Measurements from ENCODE around the gene TEX14.
A peak's percentile ranks its signal among the peaks of the same experiment; 100 is the strongest.

The TEX14 gene

DNA sequence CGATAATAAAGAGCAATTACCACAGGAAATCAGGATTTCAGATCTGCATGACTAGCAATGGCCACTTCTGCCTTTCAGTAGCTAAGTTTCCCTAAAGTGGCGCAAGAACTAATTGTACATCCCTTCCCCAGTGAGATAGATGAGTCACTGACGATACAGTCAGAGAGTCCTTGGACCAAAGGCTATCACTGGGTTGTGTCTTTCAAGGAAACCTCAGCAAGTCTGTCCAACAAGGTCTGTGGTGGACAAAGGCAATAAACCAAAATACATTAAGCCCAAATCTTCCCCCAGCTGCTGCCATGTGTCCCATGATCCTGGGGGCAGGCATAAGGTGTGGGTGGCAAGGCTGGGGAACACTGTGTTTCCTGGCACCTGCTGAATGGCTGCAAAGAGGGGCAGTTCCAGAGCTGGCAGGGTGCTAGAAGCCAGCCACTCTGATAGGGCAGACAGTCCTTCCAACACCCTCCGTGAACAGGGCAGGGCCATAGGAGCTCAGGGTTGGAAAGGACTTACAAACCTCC lies 156.9 kb downstream of the TEX14 start:
- no peak for TF ChIP-seq SPI1 (IDR thresholded peaks at IDR 0.05; ENCODE audit: low read depth, low read length)
- no peak for TF ChIP-seq POLR2AphosphoS5 (IDR thresholded peaks at IDR 0.05; ENCODE audit: low read depth, low read length)
- no peak for TF ChIP-seq POLR2A (IDR thresholded peaks at IDR 0.05; ENCODE audit: low read depth, low read length)
- TF ChIP-seq PAX5 (IDR thresholded peaks at IDR 0.05; ENCODE audit: insufficient read depth, low read length, severe bottlenecking) = no peak
- TF ChIP-seq TAF1 (IDR thresholded peaks at IDR 0.05; ENCODE audit: low read depth, low read length) = no peak
- TF ChIP-seq POU2F2 (IDR thresholded peaks at IDR 0.05; ENCODE audit: low read depth, low read length) = no peak
- DNase-seq (ENCODE audit: insufficient read length, low spot score) (no peak), FAIRE-seq (no peak)

DNA sequence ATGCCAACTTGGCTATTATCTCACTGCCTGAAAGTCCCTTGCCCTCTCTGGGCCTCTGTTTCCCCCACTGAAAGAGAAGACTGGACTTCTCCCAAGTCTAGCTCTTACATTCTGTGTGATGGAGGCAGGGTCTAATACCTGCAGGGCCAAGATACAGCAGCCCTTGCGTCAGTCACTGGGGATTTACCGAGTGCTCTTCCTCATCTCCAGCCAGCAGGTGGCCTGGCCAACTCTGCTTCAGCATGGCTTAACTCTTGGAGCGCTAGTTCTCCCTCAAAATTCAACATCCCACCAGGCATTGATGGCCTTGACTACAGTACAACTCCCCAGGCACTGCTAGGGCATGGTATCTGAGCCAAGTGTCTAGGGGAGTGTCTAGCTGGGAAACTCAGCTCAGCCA lies 157.5 kb downstream of the TEX14 start:
- FAIRE-seq = no peak
- DNase-seq (ENCODE audit: insufficient read length, low spot score) = no peak
- TF ChIP-seq TAF1 (IDR thresholded peaks at IDR 0.05; ENCODE audit: low read depth, low read length) (no peak), POLR2A (IDR thresholded peaks at IDR 0.05; ENCODE audit: low read depth, low read length) (no peak), POLR2AphosphoS5 (IDR thresholded peaks at IDR 0.05; ENCODE audit: low read depth, low read length) (no peak), PAX5 (IDR thresholded peaks at IDR 0.05; ENCODE audit: insufficient read depth, low read length, severe bottlenecking) (no peak), POU2F2 (IDR thresholded peaks at IDR 0.05; ENCODE audit: low read depth, low read length) (no peak), SPI1 (IDR thresholded peaks at IDR 0.05; ENCODE audit: low read depth, low read length) (no peak)

DNA sequence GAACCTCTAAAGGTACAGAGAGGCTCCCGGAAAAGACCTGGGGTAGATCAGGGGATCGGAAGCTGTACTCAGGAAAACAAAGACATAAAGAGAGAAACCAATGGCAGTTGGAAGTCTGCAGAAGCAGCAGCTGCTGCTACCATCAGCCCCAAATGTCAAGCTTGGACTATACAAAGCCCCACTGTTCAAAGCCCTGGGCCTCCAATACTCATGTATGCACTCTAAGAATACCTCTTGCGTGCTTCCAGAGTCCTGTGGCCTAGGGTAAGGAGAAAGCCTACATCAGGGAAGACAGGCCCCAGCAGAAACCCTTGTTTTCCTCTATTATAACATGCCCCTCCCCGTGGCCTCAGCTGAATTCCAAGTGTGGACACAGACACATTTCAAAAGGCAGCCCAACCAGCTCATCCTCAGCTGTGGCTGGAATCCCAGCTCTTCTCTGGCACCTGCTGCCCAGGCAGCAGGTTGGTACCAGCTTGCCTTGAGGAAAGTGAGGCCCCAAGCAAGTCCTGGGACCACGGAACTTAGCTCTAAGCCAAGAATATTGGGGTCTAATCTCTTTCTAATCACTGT lies 158.1 kb downstream of the TEX14 start:
- TF ChIP-seq PAX5 (IDR thresholded peaks at IDR 0.05; ENCODE audit: insufficient read depth, low read length, severe bottlenecking) (no peak), SPI1 (IDR thresholded peaks at IDR 0.05; ENCODE audit: low read depth, low read length) (no peak), TAF1 (IDR thresholded peaks at IDR 0.05; ENCODE audit: low read depth, low read length) (no peak), POLR2A (IDR thresholded peaks at IDR 0.05; ENCODE audit: low read depth, low read length) (no peak), POLR2AphosphoS5 (IDR thresholded peaks at IDR 0.05; ENCODE audit: low read depth, low read length) (no peak)
- FAIRE-seq = no peak
- no peak for DNase-seq (ENCODE audit: insufficient read length, low spot score)

- peak; percentile 23 for FAIRE-seq
- DNase-seq (ENCODE audit: insufficient read length, low spot score) = no peak
- TF ChIP-seq POU2F2 (IDR thresholded peaks at IDR 0.05; ENCODE audit: low read depth, low read length) (no peak), POLR2A (IDR thresholded peaks at IDR 0.05; ENCODE audit: low read depth, low read length) (no peak), PAX5 (IDR thresholded peaks at IDR 0.05; ENCODE audit: insufficient read depth, low read length, severe bottlenecking) (no peak), SPI1 (IDR thresholded peaks at IDR 0.05; ENCODE audit: low read depth, low read length) (no peak), POLR2AphosphoS5 (IDR thresholded peaks at IDR 0.05; ENCODE audit: low read depth, low read length) (no peak)
Observed at GRCh38 chr17:58532555-58532951, 159.3 kb downstream of the TEX14 start.

DNA sequence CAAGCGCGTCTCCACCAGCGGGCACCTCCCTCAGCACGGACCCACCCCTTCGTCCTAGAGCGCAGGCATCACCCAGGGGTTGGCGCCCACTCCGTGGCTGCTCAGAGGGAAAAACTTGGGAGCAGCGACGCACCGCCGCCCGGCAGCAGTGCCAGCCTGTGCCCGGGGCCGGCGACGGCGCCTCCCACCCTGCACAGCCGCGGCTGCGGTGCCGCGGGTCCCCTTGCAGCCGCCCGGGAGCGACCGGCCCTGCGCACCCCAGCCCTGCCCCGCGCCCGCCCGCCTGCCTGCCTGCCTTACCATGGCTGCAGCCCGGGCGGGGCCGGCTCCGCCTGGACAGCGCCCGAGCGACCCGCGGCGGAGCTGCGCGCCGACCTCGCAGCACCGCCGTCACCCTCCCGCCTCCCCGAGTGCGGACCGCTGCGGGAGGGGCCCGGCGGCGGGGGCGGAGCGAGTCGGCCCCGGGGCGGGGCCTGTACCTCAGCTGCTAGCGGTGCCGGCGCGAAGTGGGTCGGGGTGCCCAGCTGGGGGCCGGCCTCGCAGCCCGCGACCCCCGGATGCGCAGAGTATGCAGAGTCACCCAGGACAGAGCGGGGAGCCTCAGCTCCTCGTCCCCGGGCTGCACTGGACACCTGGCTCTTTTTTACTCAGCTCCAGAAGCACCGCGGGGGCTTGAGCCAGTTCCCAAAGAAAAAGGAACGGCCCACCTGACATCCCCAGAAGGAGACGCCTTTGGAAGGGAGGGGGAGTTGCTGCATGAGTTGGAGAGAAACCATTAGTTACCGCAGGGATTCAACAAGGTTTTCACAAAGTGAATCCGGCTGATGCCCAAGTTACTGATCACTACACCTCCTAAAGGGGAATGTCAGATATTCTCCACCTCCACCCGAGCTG lies 159.9 kb downstream of the TEX14 start:
- FAIRE-seq (peak; percentile 89), DNase-seq (ENCODE audit: insufficient read length, low spot score) (peak; percentile 79)
- TF ChIP-seq TAF1 (IDR thresholded peaks at IDR 0.05; ENCODE audit: low read depth, low read length) = no peak
- TF ChIP-seq SPI1 (IDR thresholded peaks at IDR 0.05; ENCODE audit: low read depth, low read length) = no peak
- TF ChIP-seq POLR2AphosphoS5 (IDR thresholded peaks at IDR 0.05; ENCODE audit: low read depth, low read length) = no peak
- no peak for TF ChIP-seq POU2F2 (IDR thresholded peaks at IDR 0.05; ENCODE audit: low read depth, low read length)
- TF ChIP-seq PAX5 (IDR thresholded peaks at IDR 0.05; ENCODE audit: insufficient read depth, low read length, severe bottlenecking) = no peak
- TF ChIP-seq POLR2A (IDR thresholded peaks at IDR 0.05; ENCODE audit: low read depth, low read length) = no peak

DNA sequence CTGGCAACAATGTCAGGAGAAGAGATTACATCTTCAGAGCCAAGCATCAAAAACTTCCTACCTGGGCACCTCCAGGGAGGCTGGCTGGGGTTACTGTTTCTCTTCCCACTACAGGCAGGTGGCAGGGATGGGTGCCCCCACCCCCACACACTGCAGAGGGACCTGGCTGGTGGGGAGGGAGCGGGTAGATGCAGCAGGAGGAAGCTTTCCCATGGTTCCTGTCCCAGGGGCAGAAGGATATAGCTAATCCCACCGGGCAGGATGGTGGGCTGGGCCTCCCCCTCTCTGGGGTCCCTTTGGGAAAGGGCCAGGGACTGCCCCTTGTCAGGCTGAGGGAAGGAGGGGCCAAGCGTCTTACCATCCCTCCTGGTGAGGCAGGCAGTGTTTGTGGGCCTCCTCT lies 160.7 kb downstream of the TEX14 start:
- DNase-seq (ENCODE audit: insufficient read length, low spot score) = no peak
- no peak for TF ChIP-seq POLR2AphosphoS5 (IDR thresholded peaks at IDR 0.05; ENCODE audit: low read depth, low read length)
- no peak for TF ChIP-seq PAX5 (IDR thresholded peaks at IDR 0.05; ENCODE audit: insufficient read depth, low read length, severe bottlenecking)
- TF ChIP-seq POU2F2 (IDR thresholded peaks at IDR 0.05; ENCODE audit: low read depth, low read length) = no peak
- no peak for TF ChIP-seq SPI1 (IDR thresholded peaks at IDR 0.05; ENCODE audit: low read depth, low read length)
- no peak for TF ChIP-seq TAF1 (IDR thresholded peaks at IDR 0.05; ENCODE audit: low read depth, low read length)
- TF ChIP-seq POLR2A (IDR thresholded peaks at IDR 0.05; ENCODE audit: low read depth, low read length) = no peak
- no peak for FAIRE-seq

GRCh38 chr17:58530655-58531054 lies 161.2 kb downstream of the TEX14 start:
- TF ChIP-seq POLR2A (IDR thresholded peaks at IDR 0.05; ENCODE audit: low read depth, low read length) = no peak
- TF ChIP-seq PAX5 (IDR thresholded peaks at IDR 0.05; ENCODE audit: insufficient read depth, low read length, severe bottlenecking) = no peak
- no peak for TF ChIP-seq POU2F2 (IDR thresholded peaks at IDR 0.05; ENCODE audit: low read depth, low read length)
- TF ChIP-seq TAF1 (IDR thresholded peaks at IDR 0.05; ENCODE audit: low read depth, low read length) = no peak
- no peak for TF ChIP-seq SPI1 (IDR thresholded peaks at IDR 0.05; ENCODE audit: low read depth, low read length)
- TF ChIP-seq POLR2AphosphoS5 (IDR thresholded peaks at IDR 0.05; ENCODE audit: low read depth, low read length) = no peak
- FAIRE-seq (no peak), DNase-seq (ENCODE audit: insufficient read length, low spot score) (no peak)

DNA sequence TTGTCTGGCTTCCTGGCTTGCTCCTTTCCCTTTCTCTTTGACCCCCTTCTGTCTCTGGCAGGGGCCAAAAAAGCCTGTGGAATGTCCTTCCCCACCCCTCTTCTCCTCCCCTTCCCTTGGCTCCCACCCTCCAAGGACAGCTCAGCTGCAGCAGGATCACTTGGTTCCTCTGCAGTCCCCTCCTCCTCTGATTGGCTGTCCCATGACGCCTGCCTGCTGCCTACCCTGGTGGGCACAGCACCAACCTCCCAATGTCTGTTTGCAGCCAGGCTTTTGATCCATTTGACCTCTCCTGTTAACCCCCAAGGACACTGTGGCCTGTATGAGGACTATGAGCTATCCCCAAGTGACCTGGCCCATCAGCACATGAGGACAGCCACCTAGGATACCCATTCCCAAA lies 162.6 kb downstream of the TEX14 start:
- FAIRE-seq = no peak
- no peak for DNase-seq (ENCODE audit: insufficient read length, low spot score)
- TF ChIP-seq SPI1 (IDR thresholded peaks at IDR 0.05; ENCODE audit: low read depth, low read length) (no peak), POLR2A (IDR thresholded peaks at IDR 0.05; ENCODE audit: low read depth, low read length) (no peak), POLR2AphosphoS5 (IDR thresholded peaks at IDR 0.05; ENCODE audit: low read depth, low read length) (no peak), TAF1 (IDR thresholded peaks at IDR 0.05; ENCODE audit: low read depth, low read length) (no peak), PAX5 (IDR thresholded peaks at IDR 0.05; ENCODE audit: insufficient read depth, low read length, severe bottlenecking) (no peak), POU2F2 (IDR thresholded peaks at IDR 0.05; ENCODE audit: low read depth, low read length) (no peak)

DNA sequence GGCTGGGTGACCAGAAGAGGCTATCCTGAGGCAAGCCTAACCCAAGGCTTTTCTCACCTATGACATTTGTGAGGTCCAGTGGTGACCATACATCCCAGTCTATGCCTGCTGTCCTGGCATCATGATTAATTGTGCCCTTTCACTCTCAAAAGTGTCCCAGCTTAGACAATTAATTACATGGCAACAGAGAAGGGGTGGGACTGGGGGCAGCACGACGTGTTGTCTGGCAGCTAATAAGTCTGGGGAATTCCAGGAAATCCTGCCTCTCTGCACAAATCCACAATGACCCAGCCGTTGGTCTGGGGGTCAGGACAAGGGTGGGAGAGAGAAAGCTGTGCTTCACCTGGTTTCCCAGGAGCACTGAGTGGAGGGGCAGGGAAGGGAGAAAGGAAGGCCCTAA lies 163.4 kb downstream of the TEX14 start:
- FAIRE-seq (no peak), DNase-seq (ENCODE audit: insufficient read length, low spot score) (no peak)
- TF ChIP-seq POLR2A (IDR thresholded peaks at IDR 0.05; ENCODE audit: low read depth, low read length) = no peak
- TF ChIP-seq SPI1 (IDR thresholded peaks at IDR 0.05; ENCODE audit: low read depth, low read length) = no peak
- no peak for TF ChIP-seq POLR2AphosphoS5 (IDR thresholded peaks at IDR 0.05; ENCODE audit: low read depth, low read length)
- no peak for TF ChIP-seq TAF1 (IDR thresholded peaks at IDR 0.05; ENCODE audit: low read depth, low read length)
- no peak for TF ChIP-seq PAX5 (IDR thresholded peaks at IDR 0.05; ENCODE audit: insufficient read depth, low read length, severe bottlenecking)
- TF ChIP-seq POU2F2 (IDR thresholded peaks at IDR 0.05; ENCODE audit: low read depth, low read length) = no peak
